GM10847 (cell line): ENCODE measurements around the gene CLRN2.

Source experiments
- POLR2A ChIP-seq: IDR thresholded peaks from 2 replicates; pipeline ENCODE4 v1.6.1; 2011; ENCODE audit not compliant: insufficient read length; ENCODE audit errors: extremely low read depth

The CLRN2 gene

DNA sequence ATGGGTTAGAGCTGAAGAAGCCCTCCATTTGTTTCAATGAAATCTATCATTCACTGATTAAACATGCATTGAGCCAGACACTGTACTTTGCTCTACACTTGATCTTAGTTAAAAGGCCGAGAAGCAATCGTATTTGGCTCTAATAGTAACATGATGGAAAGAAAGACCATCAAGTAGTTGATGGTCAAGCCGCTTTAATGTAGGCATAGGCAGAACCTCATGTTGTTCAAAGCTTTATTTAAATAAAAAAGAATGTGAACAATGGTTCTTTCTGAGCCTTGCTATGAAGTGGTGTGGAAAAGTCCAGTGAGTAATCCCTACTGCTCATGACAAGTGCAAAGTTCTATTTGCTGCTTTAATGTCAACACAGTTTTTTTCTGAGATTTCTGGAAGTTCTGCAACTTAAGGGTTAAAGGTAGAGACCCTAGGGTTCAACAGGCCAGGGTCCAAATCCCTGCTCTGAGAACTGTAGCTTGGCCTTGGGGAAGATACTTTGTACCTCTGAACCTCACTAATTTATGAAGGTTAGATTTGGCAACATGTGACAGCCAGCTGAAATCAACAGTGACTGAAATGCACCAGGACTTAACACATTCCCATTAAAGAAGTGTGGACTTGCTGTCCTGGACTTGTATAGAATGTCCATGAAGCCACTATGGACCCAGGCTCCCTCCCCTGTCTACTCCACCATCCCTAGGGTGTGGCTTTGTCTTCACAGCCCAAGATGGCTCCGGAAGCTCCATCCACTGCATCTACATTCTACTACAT is 44.2 kb downstream of the CLRN2 start:
- TF ChIP-seq POLR2A = no peak

DNA sequence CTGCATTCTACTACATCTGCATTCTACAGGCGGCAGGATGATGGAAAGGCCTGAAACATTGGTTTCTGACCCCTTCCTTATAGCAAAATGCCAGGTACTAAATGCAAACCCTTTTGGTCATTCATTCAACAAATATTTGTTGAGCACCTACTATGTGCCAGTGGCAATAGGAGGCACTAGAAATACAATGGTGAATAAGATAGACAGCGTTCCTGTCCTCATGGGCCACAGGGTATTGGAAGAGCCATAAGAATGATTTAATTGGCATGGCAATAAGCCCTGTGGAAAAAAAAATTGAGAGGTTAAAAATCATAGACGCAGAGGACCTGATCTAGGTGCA is 44.7 kb downstream of the CLRN2 start:
- no peak for TF ChIP-seq POLR2A

DNA sequence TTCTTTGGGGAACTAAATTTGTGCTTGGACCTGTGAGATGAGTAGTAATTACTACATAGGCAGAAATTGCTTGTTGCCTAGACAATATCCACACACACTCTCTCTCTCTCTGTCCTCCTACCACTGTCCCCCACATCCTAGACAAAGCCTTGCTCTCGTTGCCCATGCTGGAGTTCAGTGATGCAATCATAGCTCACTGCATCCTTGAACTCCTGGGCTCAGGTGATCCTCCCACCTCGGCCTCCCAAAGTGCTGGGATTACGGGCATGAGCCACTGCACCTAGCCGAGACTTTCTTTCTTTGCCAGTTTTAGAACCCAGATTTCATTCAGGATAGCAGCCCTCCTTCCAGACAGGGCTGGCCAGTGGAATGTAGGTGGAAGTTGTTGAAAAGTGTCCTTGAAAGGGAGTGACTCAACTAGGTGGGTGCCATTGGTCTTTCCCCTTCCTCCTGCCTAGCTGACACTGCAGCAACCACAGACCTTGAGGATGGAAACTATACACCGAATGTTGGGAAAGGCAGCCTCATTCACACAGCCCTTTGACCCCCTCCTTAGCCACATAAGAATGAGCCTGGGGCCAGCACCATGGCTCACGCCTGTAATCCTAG is 45.2 kb downstream of the CLRN2 start:
- no peak for TF ChIP-seq POLR2A

DNA sequence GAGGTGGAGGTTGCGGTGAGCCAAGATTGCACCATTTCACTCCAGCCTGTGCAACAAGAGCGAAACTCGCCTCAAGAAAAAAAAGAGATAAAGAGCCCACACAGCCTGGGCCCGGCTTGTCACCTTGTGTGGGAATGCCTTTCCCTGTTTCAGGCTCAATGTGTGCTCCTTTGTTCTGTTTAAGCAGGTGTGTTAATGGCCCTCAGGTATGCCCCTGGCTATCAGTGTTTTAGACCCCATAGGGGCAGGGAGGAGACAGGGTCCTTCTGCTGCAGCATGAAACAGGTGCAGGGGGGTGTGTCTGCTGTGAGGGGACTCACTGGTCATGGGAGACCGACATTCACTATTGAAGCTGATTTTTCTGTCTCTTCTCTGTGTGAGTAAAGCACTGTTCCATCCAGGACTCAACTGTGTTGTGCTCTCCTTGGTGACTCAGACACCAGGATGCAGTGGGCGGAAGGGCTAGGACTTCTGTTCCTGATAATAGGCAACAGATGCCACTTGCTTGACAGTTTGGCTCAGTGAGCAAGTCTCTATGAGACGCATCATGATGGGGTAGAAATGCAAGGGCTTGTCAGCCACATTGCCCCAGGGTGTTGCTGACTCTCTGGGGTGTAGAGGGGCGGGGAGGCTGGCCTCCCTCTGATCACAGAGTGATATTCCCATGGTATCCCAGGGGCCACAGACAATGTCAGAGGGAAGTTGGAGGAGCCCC is 46.4 kb downstream of the CLRN2 start:
- no peak for TF ChIP-seq POLR2A

DNA sequence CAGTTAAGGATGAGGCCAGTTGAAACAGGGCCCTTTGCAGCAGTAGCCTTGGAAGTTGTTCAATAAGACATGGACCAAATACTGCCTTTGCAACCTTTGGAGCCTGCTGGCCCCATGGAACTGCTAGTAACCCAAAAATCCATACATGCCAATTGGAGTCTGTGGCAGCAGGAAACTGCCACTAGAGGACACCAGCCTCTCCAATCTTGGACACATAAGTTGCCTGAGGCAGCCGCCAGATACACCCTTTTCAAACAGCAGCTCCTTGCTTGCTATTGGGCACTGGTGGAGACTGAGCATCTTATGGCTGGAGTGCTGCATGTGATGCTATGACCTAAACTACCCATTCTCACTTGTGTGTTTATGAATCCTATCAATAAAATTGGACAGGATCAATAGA is 47.2 kb downstream of the CLRN2 start:
- TF ChIP-seq POLR2A = no peak

DNA sequence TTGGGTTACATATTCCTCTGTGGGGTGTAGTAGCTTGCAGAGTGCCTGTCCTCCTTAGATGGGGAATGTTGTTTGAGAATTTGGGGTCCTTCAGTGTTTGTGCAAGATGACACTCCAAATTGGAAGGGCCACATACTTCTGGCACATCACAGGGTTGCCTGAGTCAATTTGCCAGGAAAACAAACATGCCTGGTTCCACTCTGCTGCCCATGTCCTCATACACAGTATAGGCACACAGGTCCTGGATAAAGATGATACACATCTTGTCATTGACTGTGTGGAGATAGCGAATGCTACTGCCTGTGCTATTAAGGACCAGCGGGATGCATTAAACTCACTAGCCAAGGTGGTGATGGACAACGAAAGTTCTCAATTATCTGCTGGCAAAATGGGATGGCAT is 50.9 kb downstream of the CLRN2 start:
- TF ChIP-seq POLR2A = no peak

DNA sequence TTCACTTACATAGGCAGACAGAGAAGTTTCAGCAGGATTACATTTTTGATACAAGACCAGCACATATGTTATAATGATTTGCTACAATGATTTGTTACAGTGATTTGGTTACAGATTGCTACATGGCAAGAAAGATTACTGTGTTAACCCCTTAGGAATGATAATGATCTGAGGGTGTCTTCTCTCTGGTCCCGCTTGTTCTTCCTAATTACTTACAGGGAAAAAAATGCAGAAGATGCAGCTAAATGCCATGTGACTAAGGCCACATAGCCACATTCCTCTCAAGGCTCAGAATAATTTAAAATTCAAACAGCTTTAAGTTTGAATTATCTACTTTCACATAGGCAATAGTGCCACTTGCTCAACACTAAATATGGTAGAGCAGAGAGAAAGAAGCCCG is 52.3 kb downstream of the CLRN2 start:
- no peak for TF ChIP-seq POLR2A

DNA sequence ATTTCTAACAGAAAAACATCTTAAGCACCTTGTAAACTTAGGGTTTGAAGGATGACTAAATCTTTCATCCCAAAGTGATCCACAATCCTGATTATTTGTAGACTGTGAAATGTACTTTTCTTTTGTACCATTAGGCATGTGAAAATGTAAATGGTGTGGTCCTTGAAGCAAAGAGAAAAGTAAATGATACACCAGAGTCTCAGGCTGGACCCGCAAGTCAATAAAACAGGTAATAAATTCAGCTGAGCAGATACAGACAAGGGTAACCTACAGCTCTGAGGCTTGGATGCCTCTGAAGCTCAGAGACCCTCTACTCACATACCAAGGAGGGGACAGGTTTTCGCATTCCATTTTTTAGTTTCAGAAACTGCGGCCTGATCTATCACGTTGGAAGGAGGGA is 59.2 kb downstream of the CLRN2 start:
- no peak for TF ChIP-seq POLR2A
